WTC11 (cell line): ENCODE measurements around the gene SYNDIG1. TPM values are rescaled to one million over a fixed set of nuclear protein-coding genes. Genes with fewer than 3 reads are reported as not detected.

Source experiments
- ATAC-seq: fragments of 200-7000 bp; cut with Tn5 transposase; 2 replicates; pipeline ENCODE4 v1.10.0; 2021; ENCODE audit warnings: mild to moderate bottlenecking, moderate library complexity
- CTCF ChIA-PET: fragments of 300-600 bp; sonication (Branson Sonifier 250); formaldehyde crosslinking; loops from one replicate; lab custom pipeline; 2021; ENCODE audit warnings: antibody characterized with exemption; lab: Charles Lee
- POLR2A ChIA-PET: fragments of 350-600 bp; sonication (Branson Sonifier 250); formaldehyde crosslinking; loops from one replicate; lab custom pipeline; 2021; ENCODE audit warnings: antibody characterized with exemption; lab: Charles Lee
- DNase-seq: peaks from one replicate; pipeline ENCODE4 v3.0.0; 2021; ENCODE audit warnings: low spot score
- H3K27ac Mint-ChIP-seq: 2 replicates; pipeline ENCODE4 v1.8.0; 2021; ENCODE audit warnings: mixed read lengths
- H3K27me3 Mint-ChIP-seq: 2 replicates; pipeline ENCODE4 v1.8.0; 2021; ENCODE audit warnings: low read depth, mild to moderate bottlenecking, moderate library complexity, mixed read lengths
- H3K36me3 Mint-ChIP-seq: 2 replicates; pipeline ENCODE4 v1.8.0; 2021; ENCODE audit warnings: mixed read lengths
- H3K4me1 Mint-ChIP-seq: 2 replicates; pipeline ENCODE4 v1.8.0; 2022; ENCODE audit warnings: mixed read lengths
- H3K4me3 Mint-ChIP-seq: 2 replicates; pipeline ENCODE4 v1.8.0; 2021; ENCODE audit warnings: mild to moderate bottlenecking, moderate library complexity, mixed read lengths
- H3K9me3 Mint-ChIP-seq: 2 replicates; pipeline ENCODE4 v1.8.0; 2021; ENCODE audit warnings: mixed read lengths
- ATF1 ChIP-seq: sonication (generic); formaldehyde crosslinking; IDR thresholded peaks from 2 replicates; pipeline ENCODE4 v1.8.1; 2023; ENCODE audit warnings: mild to moderate bottlenecking, moderate library complexity, missing genetic modification reagents
- CBFB ChIP-seq: sonication (generic); formaldehyde crosslinking; IDR thresholded peaks from 2 replicates; pipeline ENCODE4 v1.8.1; 2022; ENCODE audit warnings: mild to moderate bottlenecking, low read depth, missing genetic modification reagents
- CREM ChIP-seq: sonication (generic); formaldehyde crosslinking; IDR thresholded peaks from 2 replicates; pipeline ENCODE4 v1.8.1; 2022; ENCODE audit warnings: mild to moderate bottlenecking, missing genetic modification reagents, moderate library complexity
- E2F5 ChIP-seq: sonication (generic); formaldehyde crosslinking; IDR thresholded peaks from 2 replicates; pipeline ENCODE4 v1.8.1; 2022; ENCODE audit warnings: mild to moderate bottlenecking, moderate library complexity, missing genetic modification reagents
- GABPB1 ChIP-seq: sonication (generic); formaldehyde crosslinking; IDR thresholded peaks from 2 replicates; pipeline ENCODE4 v1.8.1; 2023; ENCODE audit warnings: mild to moderate bottlenecking, missing genetic modification reagents
- HMGA2 ChIP-seq: fragments of 250-450 bp; sonication (Bioruptor Pico); IDR thresholded peaks from 2 replicates; pipeline ENCODE4 v1.4.0; 2021; ENCODE audit warnings: mild to moderate bottlenecking, moderate library complexity
- JUN ChIP-seq: sonication (generic); formaldehyde crosslinking; IDR thresholded peaks from 2 replicates; pipeline ENCODE4 v1.8.0; 2023; ENCODE audit warnings: mild to moderate bottlenecking, missing genetic modification reagents
- MAX ChIP-seq: sonication (generic); formaldehyde crosslinking; IDR thresholded peaks from 2 replicates; pipeline ENCODE4 v1.8.0; 2022; ENCODE audit warnings: mild to moderate bottlenecking, missing genetic modification reagents
- MXD4 ChIP-seq: fragments of 250-450 bp; sonication (Bioruptor Pico); IDR thresholded peaks from 2 replicates; pipeline ENCODE4 v1.8.0; 2021; ENCODE audit warnings: mild to moderate bottlenecking, moderate library complexity, borderline replicate concordance
- NFATC4 ChIP-seq: fragments of 250-450 bp; sonication (Bioruptor Pico); IDR thresholded peaks from 2 replicates; pipeline ENCODE4 v1.9.0; 2021; ENCODE audit warnings: mild to moderate bottlenecking
- OVOL2 ChIP-seq: fragments of 250-450 bp; sonication (Bioruptor Pico); IDR thresholded peaks from 2 replicates; pipeline ENCODE4 v1.9.0; 2021; ENCODE audit warnings: mild to moderate bottlenecking, borderline replicate concordance
- TP53 ChIP-seq: sonication (generic); formaldehyde crosslinking; IDR thresholded peaks from 2 replicates; pipeline ENCODE4 v1.8.1; 2023; ENCODE audit warnings: mild to moderate bottlenecking, missing genetic modification reagents
- ZNF138 ChIP-seq: sonication (generic); formaldehyde crosslinking; conservative IDR thresholded peaks from 2 replicates; pipeline ENCODE4 v1.8.1; 2022; ENCODE audit warnings: mild to moderate bottlenecking, moderate library complexity, missing genetic modification reagents
- ZNF219 ChIP-seq: sonication (generic); formaldehyde crosslinking; IDR thresholded peaks from 2 replicates; pipeline ENCODE4 v1.8.0; 2023; ENCODE audit warnings: missing genetic modification reagents, mild to moderate bottlenecking, borderline replicate concordance
- ZNF317 ChIP-seq: sonication (generic); formaldehyde crosslinking; IDR thresholded peaks from 2 replicates; pipeline ENCODE4 v1.8.1; 2023; ENCODE audit warnings: low read depth, mild to moderate bottlenecking, moderate library complexity, missing genetic modification reagents, borderline replicate concordance
- ZNF416 ChIP-seq: fragments of 250-450 bp; sonication (Bioruptor Pico); IDR thresholded peaks from 2 replicates; pipeline ENCODE4 v1.9.0; 2021; ENCODE audit warnings: mild to moderate bottlenecking, inconsistent platforms
- ZNF532 ChIP-seq: fragments of 250-450 bp; sonication (Bioruptor Pico); IDR thresholded peaks from 2 replicates; pipeline ENCODE4 v1.9.0; 2021; ENCODE audit warnings: mild to moderate bottlenecking, borderline replicate concordance
- total RNA-seq: library from RNA; stranded (reverse); gene quantifications from 3 replicates; pipeline ENCODE4 v1.2.3, GENCODE V29; 2021
- TF ChIP-seq, protein P1 (sequence below): sonication (generic); formaldehyde crosslinking; IDR thresholded peaks from 2 replicates; pipeline ENCODE4 v1.8.1; 2023; ENCODE audit warnings: mild to moderate bottlenecking, missing genetic modification reagents, moderate library complexity
- TF ChIP-seq, protein P2 (sequence below): sonication (generic); formaldehyde crosslinking; IDR thresholded peaks from 2 replicates; pipeline ENCODE4 v1.8.1; 2022; ENCODE audit warnings: low read depth, missing genetic modification reagents, borderline replicate concordance
- TF ChIP-seq, protein P3 (sequence below): sonication (generic); formaldehyde crosslinking; IDR thresholded peaks from 2 replicates; pipeline ENCODE4 v1.8.0; 2023; ENCODE audit warnings: missing genetic modification reagents, mild to moderate bottlenecking, borderline replicate concordance
- TF ChIP-seq, protein P4 (sequence below): fragments of 250-450 bp; sonication (Bioruptor Pico); IDR thresholded peaks from 2 replicates; pipeline ENCODE4 v1.9.0; 2021; ENCODE audit warnings: moderate library complexity, mild to moderate bottlenecking, inconsistent platforms, borderline replicate concordance

The SYNDIG1 gene
- total RNA-seq, 1 experiment from 2014 or later, result 6.4 TPM

DNA sequence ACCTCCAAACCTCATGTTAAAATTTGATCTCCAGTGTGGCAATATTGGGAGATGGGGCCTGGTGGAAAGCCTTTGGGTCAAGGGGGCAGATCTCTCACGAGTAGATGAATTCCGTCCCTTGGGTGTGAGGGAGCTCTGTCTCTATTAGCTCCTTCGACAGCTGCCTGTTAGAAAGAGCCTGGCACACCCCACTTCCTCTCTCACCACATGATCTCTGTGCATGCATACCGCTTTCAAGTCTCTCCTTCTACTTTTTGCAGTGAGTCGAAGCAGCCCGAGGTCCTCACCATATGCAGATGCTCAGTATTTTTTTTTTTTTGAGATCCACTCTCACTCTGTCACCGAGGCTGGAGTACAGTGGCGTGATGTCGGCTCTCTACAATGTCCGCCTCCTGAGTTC, 176.9 kb downstream of the SYNDIG1 start:
- no peak overlapping the region for H3K4me3 Mint-ChIP-seq

GRCh38 chr20:24647713-24648112, 178.3 kb downstream of the SYNDIG1 start:
- Mint-ChIP-seq H3K27me3 (no peaks in the 10 kb centered on the region), H3K4me1 (0 out of 2 replicates have a peak, but pooled peaks cover 5% of the 10 kb centered on the region), H3K36me3 (no peaks in the 10 kb centered on the region), H3K27ac (no peak overlapping the region), H3K9me3 (peaks cover 15% of the 10 kb centered on the region), H3K4me3 (no peak overlapping the region)
- DNase-seq, result no peak
- POLR2A ChIA-PET, result no interaction called here
- no peak for ATAC-seq
- CTCF ChIA-PET, result no interaction called here
- TF ChIP-seq, protein P1, sequence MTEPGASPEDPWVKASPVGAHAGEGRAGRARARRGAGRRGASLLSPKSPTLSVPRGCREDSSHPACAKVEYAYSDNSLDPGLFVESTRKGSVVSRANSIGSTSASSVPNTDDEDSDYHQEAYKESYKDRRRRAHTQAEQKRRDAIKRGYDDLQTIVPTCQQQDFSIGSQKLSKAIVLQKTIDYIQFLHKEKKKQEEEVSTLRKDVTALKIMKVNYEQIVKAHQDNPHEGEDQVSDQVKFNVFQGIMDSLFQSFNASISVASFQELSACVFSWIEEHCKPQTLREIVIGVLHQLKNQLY (CRISPR knock-in tag), result no peak
- TF ChIP-seq OVOL2 (CRISPR knock-in tag) (no peak), ZNF532 (CRISPR knock-in tag) (no peak), HMGA2 (CRISPR knock-in tag) (no peak), JUN (CRISPR knock-in tag) (no peak), ATF1 (CRISPR knock-in tag) (no peak), GABPB1 (no peak), MXD4 (CRISPR knock-in tag) (no peak), MAX (CRISPR knock-in tag) (no peak), ZNF138 (CRISPR knock-in tag) (no peak)

More for the DNA sequence above, 176.9 kb downstream of the SYNDIG1 start:
- ChIA-PET POLR2A (interaction anchor here (0.6 kb wide), 1 partner anchor 12 kb away, joined by 3 read pairs; no protein-coding TSS in a partner anchor), CTCF (no interaction called here)
- TF ChIP-seq ZNF416 (CRISPR knock-in tag) (no peak), NFATC4 (no peak), E2F5 (CRISPR knock-in tag) (no peak), ZNF317 (no peak), ZNF219 (no peak), CREM (CRISPR knock-in tag) (no peak), CBFB (CRISPR knock-in tag) (no peak), TP53 (CRISPR knock-in tag) (no peak)
- TF ChIP-seq, protein P2, sequence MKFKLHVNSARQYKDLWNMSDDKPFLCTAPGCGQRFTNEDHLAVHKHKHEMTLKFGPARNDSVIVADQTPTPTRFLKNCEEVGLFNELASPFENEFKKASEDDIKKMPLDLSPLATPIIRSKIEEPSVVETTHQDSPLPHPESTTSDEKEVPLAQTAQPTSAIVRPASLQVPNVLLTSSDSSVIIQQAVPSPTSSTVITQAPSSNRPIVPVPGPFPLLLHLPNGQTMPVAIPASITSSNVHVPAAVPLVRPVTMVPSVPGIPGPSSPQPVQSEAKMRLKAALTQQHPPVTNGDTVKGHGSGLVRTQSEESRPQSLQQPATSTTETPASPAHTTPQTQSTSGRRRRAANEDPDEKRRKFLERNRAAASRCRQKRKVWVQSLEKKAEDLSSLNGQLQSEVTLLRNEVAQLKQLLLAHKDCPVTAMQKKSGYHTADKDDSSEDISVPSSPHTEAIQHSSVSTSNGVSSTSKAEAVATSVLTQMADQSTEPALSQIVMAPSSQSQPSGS (CRISPR knock-in tag), result no peak
- TF ChIP-seq, protein P3, sequence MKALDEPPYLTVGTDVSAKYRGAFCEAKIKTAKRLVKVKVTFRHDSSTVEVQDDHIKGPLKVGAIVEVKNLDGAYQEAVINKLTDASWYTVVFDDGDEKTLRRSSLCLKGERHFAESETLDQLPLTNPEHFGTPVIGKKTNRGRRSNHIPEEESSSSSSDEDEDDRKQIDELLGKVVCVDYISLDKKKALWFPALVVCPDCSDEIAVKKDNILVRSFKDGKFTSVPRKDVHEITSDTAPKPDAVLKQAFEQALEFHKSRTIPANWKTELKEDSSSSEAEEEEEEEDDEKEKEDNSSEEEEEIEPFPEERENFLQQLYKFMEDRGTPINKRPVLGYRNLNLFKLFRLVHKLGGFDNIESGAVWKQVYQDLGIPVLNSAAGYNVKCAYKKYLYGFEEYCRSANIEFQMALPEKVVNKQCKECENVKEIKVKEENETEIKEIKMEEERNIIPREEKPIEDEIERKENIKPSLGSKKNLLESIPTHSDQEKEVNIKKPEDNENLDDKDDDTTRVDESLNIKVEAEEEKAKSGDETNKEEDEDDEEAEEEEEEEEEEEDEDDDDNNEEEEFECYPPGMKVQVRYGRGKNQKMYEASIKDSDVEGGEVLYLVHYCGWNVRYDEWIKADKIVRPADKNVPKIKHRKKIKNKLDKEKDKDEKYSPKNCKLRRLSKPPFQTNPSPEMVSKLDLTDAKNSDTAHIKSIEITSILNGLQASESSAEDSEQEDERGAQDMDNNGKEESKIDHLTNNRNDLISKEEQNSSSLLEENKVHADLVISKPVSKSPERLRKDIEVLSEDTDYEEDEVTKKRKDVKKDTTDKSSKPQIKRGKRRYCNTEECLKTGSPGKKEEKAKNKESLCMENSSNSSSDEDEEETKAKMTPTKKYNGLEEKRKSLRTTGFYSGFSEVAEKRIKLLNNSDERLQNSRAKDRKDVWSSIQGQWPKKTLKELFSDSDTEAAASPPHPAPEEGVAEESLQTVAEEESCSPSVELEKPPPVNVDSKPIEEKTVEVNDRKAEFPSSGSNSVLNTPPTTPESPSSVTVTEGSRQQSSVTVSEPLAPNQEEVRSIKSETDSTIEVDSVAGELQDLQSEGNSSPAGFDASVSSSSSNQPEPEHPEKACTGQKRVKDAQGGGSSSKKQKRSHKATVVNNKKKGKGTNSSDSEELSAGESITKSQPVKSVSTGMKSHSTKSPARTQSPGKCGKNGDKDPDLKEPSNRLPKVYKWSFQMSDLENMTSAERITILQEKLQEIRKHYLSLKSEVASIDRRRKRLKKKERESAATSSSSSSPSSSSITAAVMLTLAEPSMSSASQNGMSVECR, result no peak
- TF ChIP-seq, protein P4, sequence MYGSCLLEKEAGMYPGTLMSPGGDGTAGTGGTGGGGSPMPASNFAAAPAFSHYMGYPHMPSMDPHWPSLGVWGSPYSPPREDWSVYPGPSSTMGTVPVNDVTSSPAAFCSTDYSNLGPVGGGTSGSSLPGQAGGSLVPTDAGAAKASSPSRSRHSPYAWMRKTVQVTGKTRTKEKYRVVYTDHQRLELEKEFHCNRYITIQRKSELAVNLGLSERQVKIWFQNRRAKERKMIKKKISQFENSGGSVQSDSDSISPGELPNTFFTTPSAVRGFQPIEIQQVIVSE (CRISPR knock-in tag), result no peak
- no peak for DNase-seq
- Mint-ChIP-seq H3K27me3 (no peaks in the 10 kb centered on the region), H3K4me1 (0 out of 2 replicates have a peak, but pooled peaks cover 3% of the 10 kb centered on the region), H3K36me3 (no peaks in the 10 kb centered on the region), H3K9me3 (peaks cover 15% of the 10 kb centered on the region), H3K27ac (no peak overlapping the region)
- ATAC-seq, result no peak
